HG02571 (cell line): ENCODE measurements around the gene PAK5.

ENCODE experiments used
- ATAC-seq: cut with Tn5 transposase; IDR thresholded peaks from one replicate; pipeline ENCODE4 v1.9.1; 2021; ENCODE audit warnings: mild to moderate bottlenecking, moderate library complexity; ENCODE audit not compliant: unreplicated experiment

The PAK5 gene

DNA sequence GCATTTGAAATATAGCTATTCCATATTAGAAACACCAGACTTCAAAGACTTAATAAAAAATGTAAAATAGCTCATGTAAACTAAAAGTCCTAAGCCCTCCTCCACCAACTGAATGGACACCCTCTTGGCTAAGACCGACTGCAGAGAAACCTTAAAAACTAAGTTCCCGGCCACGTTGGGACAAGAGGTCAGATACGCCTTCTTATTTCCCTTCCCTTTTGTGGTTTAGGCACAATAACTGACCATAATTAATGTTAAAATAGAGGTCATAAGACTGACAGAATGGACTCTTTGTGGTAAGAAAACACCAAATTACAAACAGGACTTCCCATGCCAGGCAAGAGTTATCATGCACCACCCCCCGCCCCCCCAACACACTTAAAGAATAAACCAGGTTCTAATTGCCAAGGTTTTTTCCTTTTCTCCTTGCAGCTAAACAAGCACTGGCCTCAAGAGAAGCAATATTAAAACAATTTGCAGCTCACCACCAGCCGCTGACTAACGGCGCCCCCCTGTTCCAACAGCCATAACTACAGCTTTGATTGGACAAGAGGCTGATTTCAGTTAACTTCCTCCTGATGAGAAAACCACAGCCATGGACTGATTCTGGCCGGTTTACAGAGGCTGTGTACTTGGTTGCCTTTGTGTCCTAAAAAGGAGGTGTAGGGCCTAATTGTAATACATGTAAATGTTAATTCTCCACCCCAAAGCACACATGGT lies 335.2 kb downstream of the PAK5 start:
- no peak for ATAC-seq

DNA sequence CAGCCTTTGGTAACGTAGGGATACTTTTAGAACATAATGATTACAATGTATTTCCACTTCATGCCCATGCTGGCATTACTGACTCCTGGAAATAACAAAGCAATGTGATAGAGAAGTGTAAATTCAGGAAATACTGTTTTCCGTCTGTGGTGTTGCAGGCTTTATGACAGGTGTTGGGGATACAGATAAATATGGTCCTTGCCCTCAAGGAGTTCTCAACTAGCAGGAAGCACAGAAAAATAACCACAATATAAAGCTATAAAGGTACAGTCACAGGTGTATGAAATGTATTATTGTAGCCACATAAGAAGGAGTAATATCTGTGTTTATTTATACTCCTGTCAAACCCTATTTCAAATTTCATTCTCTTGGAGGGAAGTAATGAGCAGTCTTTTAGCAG lies 337.4 kb downstream of the PAK5 start:
- no peak for ATAC-seq

DNA sequence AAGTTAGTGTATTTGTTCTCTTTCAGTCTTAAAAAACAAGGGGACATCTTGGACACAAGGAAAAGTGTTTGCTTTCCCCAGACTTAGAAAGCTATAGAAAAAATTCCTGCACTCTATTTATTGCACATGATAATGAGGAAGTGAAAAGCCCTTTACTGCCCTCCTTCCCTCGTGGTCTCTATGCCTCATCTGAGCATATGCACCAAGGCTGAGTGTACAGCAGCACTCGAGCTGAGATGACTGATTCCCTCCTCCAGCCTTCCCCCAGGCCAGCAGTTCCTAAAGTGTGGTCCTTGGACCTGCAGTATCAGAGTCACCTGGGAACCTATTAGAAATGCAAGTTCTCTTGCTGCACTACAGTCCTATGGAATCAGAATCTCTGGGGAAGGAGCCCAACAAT lies 338.8 kb downstream of the PAK5 start:
- ATAC-seq: no peak

DNA sequence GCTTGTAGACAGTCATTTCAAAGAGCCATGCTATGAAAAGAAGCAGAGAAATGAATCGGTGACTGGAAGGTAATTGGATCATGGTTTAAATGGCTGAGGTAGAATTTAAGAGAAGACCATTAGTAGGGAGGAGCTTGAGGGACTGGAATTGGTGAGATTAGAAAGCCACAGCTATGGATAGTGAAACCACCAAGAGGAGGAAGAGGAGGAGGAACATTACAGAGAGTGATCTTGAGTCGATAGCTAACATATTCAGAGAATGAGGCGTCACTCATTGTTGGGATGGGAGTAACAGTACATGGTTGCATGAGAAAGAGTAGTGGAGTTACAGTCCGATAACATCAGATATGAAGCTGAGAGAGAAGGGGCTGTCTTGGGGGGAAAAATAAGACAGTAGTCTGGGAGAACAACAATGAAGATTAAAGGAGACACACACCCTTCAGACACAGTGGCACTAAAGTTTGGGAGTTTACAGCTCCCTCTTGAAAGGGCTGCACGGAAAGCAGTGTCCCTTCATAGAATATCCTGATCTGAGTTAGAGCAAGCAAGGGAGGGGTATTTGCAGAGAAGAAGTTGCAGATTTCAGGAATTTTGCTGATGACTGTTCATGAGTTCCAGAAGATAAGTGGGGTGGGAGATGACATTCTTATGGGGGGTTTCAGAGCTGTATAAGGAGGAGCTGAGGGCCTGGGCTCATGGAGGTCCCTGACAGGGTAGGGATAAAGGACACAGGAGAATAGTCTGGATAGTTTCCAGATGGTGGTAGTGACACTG lies 339.6 kb downstream of the PAK5 start:
- no peak for ATAC-seq

DNA sequence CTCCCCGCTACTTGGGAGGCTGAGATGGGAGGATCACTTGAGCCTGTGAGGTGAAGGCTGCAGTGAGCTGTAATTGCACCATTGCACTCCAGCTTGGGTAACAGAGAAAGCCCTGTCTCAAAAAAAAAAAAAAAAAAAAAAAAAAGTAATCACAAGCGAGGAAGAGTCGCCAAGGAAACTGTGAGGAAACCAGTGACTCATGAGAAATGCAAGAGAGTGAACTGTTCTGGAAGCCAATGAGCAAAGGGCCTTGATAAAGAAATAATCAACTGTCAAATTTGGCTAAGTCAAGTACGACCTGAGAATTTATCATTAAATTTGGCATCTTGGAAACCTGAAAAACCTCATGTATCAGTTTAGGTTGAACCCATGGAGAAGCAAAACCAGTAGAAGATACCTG lies 340.6 kb downstream of the PAK5 start:
- ATAC-seq: no peak

DNA sequence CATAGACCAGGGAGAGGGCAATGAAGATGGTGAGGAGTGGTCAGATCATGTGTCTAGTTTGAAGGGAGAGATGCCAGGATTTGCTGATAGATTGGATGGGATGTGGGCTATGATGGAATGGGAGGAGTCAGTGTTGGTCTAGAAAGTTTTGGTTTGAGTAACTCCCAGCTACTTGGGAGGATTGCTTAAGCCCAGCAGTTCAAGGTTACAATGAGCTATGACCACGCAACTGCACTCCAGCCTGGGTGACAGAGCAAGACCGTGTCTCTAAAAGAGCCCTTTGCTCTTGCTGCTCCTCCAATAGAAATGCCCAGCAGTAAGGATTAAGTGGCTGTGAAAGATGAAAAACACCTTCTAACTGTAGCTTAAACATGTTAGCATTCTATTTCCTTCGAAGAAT lies 342.7 kb downstream of the PAK5 start:
- no peak for ATAC-seq

DNA sequence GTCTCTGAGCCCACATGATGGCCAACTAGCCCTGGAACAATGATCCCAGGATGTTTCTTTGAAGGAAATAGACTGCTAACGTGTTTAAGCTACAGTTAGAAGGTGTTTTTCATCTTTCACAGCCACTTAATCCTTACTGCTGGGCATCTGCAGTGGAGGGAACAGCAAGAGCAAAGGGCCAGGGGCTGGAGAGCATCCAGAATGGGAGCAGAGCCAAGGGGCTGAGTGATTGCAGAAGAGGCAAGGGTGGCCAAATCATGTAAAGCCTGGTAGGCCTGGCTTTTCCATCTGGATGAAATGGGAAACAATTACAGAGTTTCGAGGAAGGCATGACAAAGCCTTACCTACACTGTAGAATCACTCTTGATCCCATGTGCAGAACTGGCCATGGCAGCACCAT lies 343.2 kb downstream of the PAK5 start:
- no peak for ATAC-seq

DNA sequence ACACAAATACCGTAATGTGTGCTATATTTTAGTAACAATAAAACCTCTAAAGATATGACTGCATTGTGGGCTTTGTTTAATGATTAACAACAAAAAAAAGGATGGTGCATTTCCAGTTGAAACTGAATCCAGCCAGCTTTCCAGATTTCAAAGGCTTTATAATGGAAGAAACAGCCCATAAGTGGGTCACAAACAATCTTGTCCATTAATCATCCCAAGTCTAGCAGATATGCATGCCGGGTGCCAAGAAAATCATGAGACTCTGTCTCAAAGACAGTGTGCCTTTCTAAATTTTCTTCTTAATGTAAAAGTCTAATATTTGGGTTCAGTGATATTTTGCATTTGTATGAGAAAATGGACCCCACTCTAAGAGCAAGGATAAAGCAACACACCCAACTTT lies 345.1 kb downstream of the PAK5 start:
- no peak for ATAC-seq

DNA sequence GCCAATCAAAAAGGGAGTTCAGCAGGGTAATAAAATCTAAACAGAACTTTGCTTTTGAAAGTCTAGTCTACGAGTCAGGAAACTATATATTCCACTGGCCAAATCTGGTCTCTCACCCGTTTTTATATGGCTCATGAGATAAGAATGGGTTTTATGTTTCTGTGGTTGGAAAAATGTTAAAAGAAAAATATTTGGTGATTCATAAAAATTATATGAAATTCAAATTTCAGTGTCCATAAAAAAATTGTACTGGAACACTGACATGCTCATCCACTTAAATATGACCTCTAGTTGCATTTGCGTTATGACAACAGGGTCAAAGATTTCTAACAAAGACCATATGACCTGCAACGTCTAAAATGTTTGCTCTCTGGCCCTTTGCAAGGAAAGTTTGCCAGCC lies 346.8 kb downstream of the PAK5 start:
- no peak for ATAC-seq

DNA sequence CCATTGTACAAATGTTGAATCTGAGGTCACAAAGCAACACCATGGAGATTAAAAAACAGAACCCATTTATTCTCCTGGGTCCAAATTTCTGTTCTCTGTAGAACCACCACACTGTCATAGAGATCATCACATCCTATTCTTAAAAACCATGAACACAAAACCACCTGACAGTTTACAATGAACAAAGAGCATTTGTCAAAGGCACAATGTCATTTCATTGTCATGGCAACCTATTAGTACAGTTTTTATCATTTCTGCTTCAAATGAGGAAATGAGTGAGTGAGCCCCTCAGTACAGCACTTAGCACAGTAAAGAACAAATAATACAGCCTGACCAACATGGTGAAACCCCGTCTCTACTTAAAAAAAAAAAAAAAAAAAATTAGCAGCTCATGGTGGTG lies 347.6 kb downstream of the PAK5 start:
- no peak for ATAC-seq

DNA sequence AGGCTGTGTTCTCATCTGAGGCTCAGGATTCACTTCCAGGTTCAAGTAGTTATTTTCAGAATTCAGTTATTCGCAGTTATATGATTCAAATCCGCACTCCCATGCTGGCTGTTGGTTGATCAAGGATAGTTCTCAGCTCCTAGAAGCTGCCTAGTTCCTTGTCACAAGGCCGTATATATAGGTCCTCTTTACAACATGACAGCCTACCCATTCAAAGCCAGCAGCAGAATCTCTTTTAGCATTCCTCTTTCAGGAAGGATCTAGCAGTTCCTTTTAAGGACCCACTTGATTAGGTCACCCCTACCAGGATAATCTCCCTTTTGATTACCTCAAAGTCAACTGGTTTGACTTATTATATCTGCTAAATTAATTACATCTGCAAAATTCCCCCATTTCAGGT lies 348.2 kb downstream of the PAK5 start:
- no peak for ATAC-seq

DNA sequence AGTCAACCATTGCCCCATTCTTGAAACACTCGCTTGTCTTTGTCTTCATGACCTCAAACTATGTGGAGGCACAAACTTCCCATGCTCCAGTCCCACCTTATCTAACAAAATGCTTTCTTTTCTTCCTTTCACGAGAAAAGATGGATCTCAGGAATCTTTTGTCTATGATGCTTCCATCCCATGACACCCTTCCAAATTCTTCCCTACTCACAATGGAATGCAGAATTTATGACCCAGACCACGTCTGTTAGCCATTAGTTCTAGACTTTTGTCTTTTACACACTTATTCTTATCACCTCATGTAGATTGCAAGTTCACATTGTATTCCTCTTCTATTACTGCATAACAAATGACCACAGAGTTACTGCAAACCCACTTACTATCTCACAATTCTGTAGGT lies 348.7 kb downstream of the PAK5 start:
- no peak for ATAC-seq

DNA sequence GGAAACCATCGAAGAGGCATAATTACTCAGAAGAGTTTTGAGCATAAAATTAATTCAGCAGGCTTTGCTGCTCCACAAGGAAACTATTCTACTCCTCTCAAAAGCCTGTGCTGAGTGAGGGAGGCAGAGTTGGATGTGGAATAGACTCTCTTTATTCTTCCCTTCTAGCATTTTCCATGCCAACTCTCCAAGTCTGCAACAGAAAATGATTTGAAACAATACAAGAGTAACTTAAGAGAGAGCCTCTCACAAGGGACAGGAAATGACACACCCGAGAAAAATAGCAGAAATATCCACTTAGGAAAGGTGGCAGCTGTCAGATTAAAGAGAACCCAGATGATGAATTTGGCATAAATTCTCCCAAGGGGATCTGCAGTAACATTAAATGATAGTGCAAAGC lies 350.8 kb downstream of the PAK5 start:
- no peak for ATAC-seq
